Activated T-cell treated with anti-CD3 and anti-CD28 coated beads, Interleukin-2, amount 50 U/mL, for 24 hours (primary cell): Measurements from ENCODE around the gene CTIF.

ENCODE experiments used
- DNase-seq: peaks from one replicate; pipeline ENCODE4 v3.0.0-alpha.2; 2020
- H3K27ac Mint-ChIP-seq: 2 replicates; pipeline ENCODE4 v1.8.0; 2020; ENCODE audit warnings: mild to moderate bottlenecking, mixed read lengths
- H3K27me3 Mint-ChIP-seq: 2 replicates; pipeline ENCODE4 v1.8.0; 2020; ENCODE audit warnings: mixed read lengths
- H3K36me3 Mint-ChIP-seq: 2 replicates; pipeline ENCODE4 v1.8.0; 2020; ENCODE audit warnings: low read depth, mixed read lengths
- H3K4me1 Mint-ChIP-seq: 2 replicates; pipeline ENCODE4 v1.8.0; 2020; ENCODE audit warnings: low read depth, mixed read lengths
- H3K4me3 Mint-ChIP-seq: 2 replicates; pipeline ENCODE4 v1.8.0; 2020; ENCODE audit warnings: mild to moderate bottlenecking, moderate library complexity, mixed read lengths
- H3K9me3 Mint-ChIP-seq: 2 replicates; pipeline ENCODE4 v1.8.0; 2020; ENCODE audit warnings: mixed read lengths

CTIF gene

GRCh38 chr18:48619016-48619415 is 80.2 kb downstream of the CTIF start:
- H3K27ac Mint-ChIP-seq, result no peak overlapping the region
- no peaks in the 10 kb centered on the region for H3K4me1 Mint-ChIP-seq
- H3K9me3 Mint-ChIP-seq, result no peaks in the 10 kb centered on the region
- H3K36me3 Mint-ChIP-seq, result no peaks in the 10 kb centered on the region
- DNase-seq, result no peak
- H3K4me3 Mint-ChIP-seq, result no peak overlapping the region
- H3K27me3 Mint-ChIP-seq, result no peaks in the 10 kb centered on the region

GRCh38 chr18:48619501-48619900 is 80.7 kb downstream of the CTIF start:
- Mint-ChIP-seq H3K36me3 (no peaks in the 10 kb centered on the region), H3K27me3 (no peaks in the 10 kb centered on the region), H3K4me3 (no peak overlapping the region), H3K9me3 (no peaks in the 10 kb centered on the region), H3K27ac (no peak overlapping the region), H3K4me1 (no peaks in the 10 kb centered on the region)
- no peak for DNase-seq

GRCh38 chr18:48620071-48620470 is 81.2 kb downstream of the CTIF start:
- no peaks in the 10 kb centered on the region for H3K36me3 Mint-ChIP-seq
- no peaks in the 10 kb centered on the region for H3K9me3 Mint-ChIP-seq
- no peaks in the 10 kb centered on the region for H3K27me3 Mint-ChIP-seq
- DNase-seq, result no peak
- no peak overlapping the region for H3K4me3 Mint-ChIP-seq
- no peak overlapping the region for H3K27ac Mint-ChIP-seq
- no peaks in the 10 kb centered on the region for H3K4me1 Mint-ChIP-seq

- no peaks in the 10 kb centered on the region for H3K27me3 Mint-ChIP-seq
- no peaks in the 10 kb centered on the region for H3K4me1 Mint-ChIP-seq
- DNase-seq, result no peak
- H3K9me3 Mint-ChIP-seq, result no peaks in the 10 kb centered on the region
- no peak overlapping the region for H3K4me3 Mint-ChIP-seq
- H3K27ac Mint-ChIP-seq, result no peak overlapping the region
- no peaks in the 10 kb centered on the region for H3K36me3 Mint-ChIP-seq
These were observed 82.4 kb downstream of the CTIF start for GRCh38 chr18:48621240-48621639.

- H3K27me3 Mint-ChIP-seq, result no peaks in the 10 kb centered on the region
- H3K4me3 Mint-ChIP-seq, result no peak overlapping the region
- H3K27ac Mint-ChIP-seq, result no peak overlapping the region
- no peaks in the 10 kb centered on the region for H3K9me3 Mint-ChIP-seq
- no peaks in the 10 kb centered on the region for H3K4me1 Mint-ChIP-seq
- H3K36me3 Mint-ChIP-seq, result no peaks in the 10 kb centered on the region
- DNase-seq, result no peak
These were observed 83.2 kb downstream of the CTIF start for GRCh38 chr18:48621815-48622555.

GRCh38 chr18:48622911-48623431 is 84.1 kb downstream of the CTIF start:
- Mint-ChIP-seq H3K9me3 (no peaks in the 10 kb centered on the region), H3K36me3 (no peaks in the 10 kb centered on the region), H3K27me3 (no peaks in the 10 kb centered on the region), H3K27ac (no peak overlapping the region), H3K4me1 (no peaks in the 10 kb centered on the region), H3K4me3 (no peak overlapping the region)
- no peak for DNase-seq

- Mint-ChIP-seq H3K4me3 (no peak overlapping the region), H3K4me1 (no peaks in the 10 kb centered on the region), H3K27ac (no peak overlapping the region), H3K27me3 (no peaks in the 10 kb centered on the region), H3K9me3 (no peaks in the 10 kb centered on the region), H3K36me3 (no peaks in the 10 kb centered on the region)
- DNase-seq, result no peak
These were observed 84.8 kb downstream of the CTIF start for GRCh38 chr18:48623468-48624235.

GRCh38 chr18:48624856-48625255 is 86.0 kb downstream of the CTIF start:
- Mint-ChIP-seq H3K9me3 (no peaks in the 10 kb centered on the region), H3K27ac (no peak overlapping the region), H3K4me3 (no peak overlapping the region), H3K36me3 (no peaks in the 10 kb centered on the region), H3K27me3 (no peaks in the 10 kb centered on the region), H3K4me1 (no peaks in the 10 kb centered on the region)
- no peak for DNase-seq

GRCh38 chr18:48627216-48627615 is 88.4 kb downstream of the CTIF start:
- H3K4me3 Mint-ChIP-seq, result no peak overlapping the region
- H3K27ac Mint-ChIP-seq, result no peak overlapping the region
- no peaks in the 10 kb centered on the region for H3K4me1 Mint-ChIP-seq
- no peaks in the 10 kb centered on the region for H3K9me3 Mint-ChIP-seq
- DNase-seq, result no peak
- H3K27me3 Mint-ChIP-seq, result no peaks in the 10 kb centered on the region
- no peaks in the 10 kb centered on the region for H3K36me3 Mint-ChIP-seq

- no peak for DNase-seq
- H3K27me3 Mint-ChIP-seq, result no peaks in the 10 kb centered on the region
- no peak overlapping the region for H3K27ac Mint-ChIP-seq
- no peaks in the 10 kb centered on the region for H3K4me1 Mint-ChIP-seq
- H3K4me3 Mint-ChIP-seq, result no peak overlapping the region
- no peaks in the 10 kb centered on the region for H3K9me3 Mint-ChIP-seq
- no peaks in the 10 kb centered on the region for H3K36me3 Mint-ChIP-seq
These were observed 91.0 kb downstream of the CTIF start for GRCh38 chr18:48629730-48630324.

- DNase-seq, result no peak
- Mint-ChIP-seq H3K36me3 (no peaks in the 10 kb centered on the region), H3K4me3 (no peak overlapping the region), H3K27me3 (no peaks in the 10 kb centered on the region), H3K4me1 (no peaks in the 10 kb centered on the region), H3K9me3 (no peaks in the 10 kb centered on the region), H3K27ac (no peak overlapping the region)
These were observed 93.0 kb downstream of the CTIF start for GRCh38 chr18:48631851-48632250.

GRCh38 chr18:48632676-48633257 is 93.9 kb downstream of the CTIF start:
- no peak overlapping the region for H3K27ac Mint-ChIP-seq
- H3K4me1 Mint-ChIP-seq, result no peaks in the 10 kb centered on the region
- no peak overlapping the region for H3K4me3 Mint-ChIP-seq
- no peak for DNase-seq
- no peaks in the 10 kb centered on the region for H3K36me3 Mint-ChIP-seq
- H3K9me3 Mint-ChIP-seq, result no peaks in the 10 kb centered on the region
- no peaks in the 10 kb centered on the region for H3K27me3 Mint-ChIP-seq

- no peak overlapping the region for H3K4me3 Mint-ChIP-seq
- H3K36me3 Mint-ChIP-seq, result no peaks in the 10 kb centered on the region
- H3K27ac Mint-ChIP-seq, result no peak overlapping the region
- no peaks in the 10 kb centered on the region for H3K4me1 Mint-ChIP-seq
- no peaks in the 10 kb centered on the region for H3K27me3 Mint-ChIP-seq
- no peaks in the 10 kb centered on the region for H3K9me3 Mint-ChIP-seq
- DNase-seq, result no peak
These were observed 95.7 kb downstream of the CTIF start for GRCh38 chr18:48634491-48634890.

- H3K4me1 Mint-ChIP-seq, result no peaks in the 10 kb centered on the region
- no peak overlapping the region for H3K4me3 Mint-ChIP-seq
- H3K27me3 Mint-ChIP-seq, result no peaks in the 10 kb centered on the region
- no peak for DNase-seq
- no peak overlapping the region for H3K27ac Mint-ChIP-seq
- no peaks in the 10 kb centered on the region for H3K36me3 Mint-ChIP-seq
- no peaks in the 10 kb centered on the region for H3K9me3 Mint-ChIP-seq
These were observed 96.1 kb downstream of the CTIF start for GRCh38 chr18:48634975-48635374.

- Mint-ChIP-seq H3K9me3 (no peaks in the 10 kb centered on the region), H3K4me1 (no peaks in the 10 kb centered on the region), H3K27ac (no peak overlapping the region), H3K36me3 (no peaks in the 10 kb centered on the region), H3K4me3 (no peak overlapping the region), H3K27me3 (no peaks in the 10 kb centered on the region)
- DNase-seq, result no peak
These were observed 97.0 kb downstream of the CTIF start for GRCh38 chr18:48635806-48636205.
